Thoracic aorta (tissue), 2 donors: Measurements from ENCODE around the gene ELF3. TPM values are rescaled to one million over a fixed set of nuclear protein-coding genes. Genes with fewer than 3 reads are reported as not detected.

ENCODE experiments used
- ATAC-seq: fragments of 150-250 bp; one replicate; pipeline ENCODE4 v1.8.0; 2017; ENCODE audit warnings: low read depth; ENCODE audit not compliant: insufficient number of reproducible peaks, low FRiP score
- DNase-seq: peaks from one replicate; pipeline ENCODE4 v3.0.0-alpha.2; 2020; ENCODE audit warnings: low spot score
- H3K27ac ChIP-seq, 2 donors: fragments of 200-600 bp; sonication (generic); 1 replicate in 1 of 2; 2 replicates in 1 of 2; pipeline ENCODE4 v1.5.1; 2016; ENCODE audit warnings: mild to moderate bottlenecking in 2 of 2, moderate library complexity in 2 of 2
- H3K27me3 ChIP-seq: fragments of 200-600 bp; sonication (generic); replicated peaks from 2 replicates; pipeline ENCODE4 v1.6.0; 2016; ENCODE audit warnings: mild to moderate bottlenecking; ENCODE audit not compliant: insufficient read depth
- H3K36me3 ChIP-seq: fragments of 200-600 bp; sonication (generic); one replicate; pipeline ENCODE4 v1.5.1; 2016
- H3K4me1 ChIP-seq, 2 donors: fragments of 200-600 bp; sonication (generic); 1 replicate in 1 of 2; 2 replicates in 1 of 2; pipeline versions ENCODE4 v1.5.1 to v1.6.0; 2016; ENCODE audit warnings: low read depth in 2 of 2, mild to moderate bottlenecking in 1 of 2; ENCODE audit not compliant: control insufficient read depth in 1 of 2
- H3K4me3 ChIP-seq: fragments of 200-600 bp; sonication (generic); 2 replicates; pipeline ENCODE4 v1.5.1; 2016; ENCODE audit warnings: mild to moderate bottlenecking
- H3K9me3 ChIP-seq: fragments of 200-600 bp; sonication (generic); 2 replicates; pipeline ENCODE4 v1.5.1; 2016
- CTCF ChIP-seq: fragments of 200-600 bp; sonication (generic); IDR thresholded peaks from one replicate; pipeline ENCODE4 v1.5.1; 2019; ENCODE audit warnings: antibody characterized with exemption
- total RNA-seq, 2 donors: library from RNA; depleted of rRNA; stranded (reverse); fragments of >200 nt; gene quantifications; one replicate each; pipeline versions ENCODE4 v1.1.0 to v1.2.3, GENCODE V29; 2016

The ELF3 gene
- total RNA-seq, 2 donors from 2014 or later, result 0.95 to 4.9 TPM

GRCh38 chr1:202045705-202046104 is 35.3 kb downstream of the ELF3 start:
- no peak for TF ChIP-seq CTCF
- Histone ChIP-seq H3K9me3 (no peaks in the 10 kb centered on the region), H3K27me3 (no peaks in the 10 kb centered on the region), H3K4me1 (no peaks in the 10 kb centered on the region), H3K27ac (no peak overlapping the region), H3K36me3 (no peaks in the 10 kb centered on the region), H3K4me3 (no peak overlapping the region)
- DNase-seq (no peak), ATAC-seq (no peak)

- Histone ChIP-seq H3K9me3 (no peaks in the 10 kb centered on the region), H3K27ac (no peak overlapping the region), H3K36me3 (no peaks in the 10 kb centered on the region), H3K4me1 (no peaks in the 10 kb centered on the region), H3K4me3 (no peak overlapping the region), H3K27me3 (no peaks in the 10 kb centered on the region)
- DNase-seq (no peak), ATAC-seq (no peak)
- TF ChIP-seq CTCF, result no peak
Observed at GRCh38 chr1:202046227-202046626, 35.8 kb downstream of the ELF3 start.

- H3K4me1 ChIP-seq, result no peaks in the 10 kb centered on the region
- no peaks in the 10 kb centered on the region for H3K27me3 ChIP-seq
- TF ChIP-seq CTCF, result no peak
- no peak overlapping the region for H3K27ac ChIP-seq
- DNase-seq (no peak), ATAC-seq (no peak)
- H3K36me3 ChIP-seq, result no peaks in the 10 kb centered on the region
- H3K4me3 ChIP-seq, result no peak overlapping the region
- no peaks in the 10 kb centered on the region for H3K9me3 ChIP-seq
Observed at GRCh38 chr1:202046748-202047708, 36.6 kb downstream of the ELF3 start.

- ATAC-seq (no peak), DNase-seq (no peak)
- no peaks in the 10 kb centered on the region for H3K4me1 ChIP-seq
- no peak for TF ChIP-seq CTCF
- no peaks in the 10 kb centered on the region for H3K36me3 ChIP-seq
- H3K9me3 ChIP-seq, result no peaks in the 10 kb centered on the region
- no peak overlapping the region for H3K27ac ChIP-seq
- no peak overlapping the region for H3K4me3 ChIP-seq
- no peaks in the 10 kb centered on the region for H3K27me3 ChIP-seq
Observed at GRCh38 chr1:202047977-202048376, 37.6 kb downstream of the ELF3 start.

- no peak for ATAC-seq
- Histone ChIP-seq H3K9me3 (no peaks in the 10 kb centered on the region), H3K4me3 (no peak overlapping the region), H3K4me1 (no peaks in the 10 kb centered on the region), H3K36me3 (no peaks in the 10 kb centered on the region), H3K27me3 (no peaks in the 10 kb centered on the region), H3K27ac (no peak overlapping the region)
- DNase-seq, result no peak
- no peak for TF ChIP-seq CTCF
Observed at GRCh38 chr1:202049129-202049528, 38.7 kb downstream of the ELF3 start.
